Heart left ventricle (tissue), 13 donors: ENCODE measurements around the gene ANXA8.

Source experiments
- POLR2A ChIP-seq, 2 donors: fragments of 450-650 bp; IDR thresholded peaks; one replicate each; pipeline ENCODE4 v1.6.1; 2017; ENCODE audit warnings: antibody characterized with exemption in 2 of 2, mild to moderate bottlenecking in 2 of 2, moderate library complexity in 2 of 2
- TF ChIP-seq, protein P1 (sequence below), 12 donors: fragments of 200-600 bp; sonication (generic) in 4 of 12; IDR thresholded peaks; one replicate each; pipeline versions ENCODE4 v1.5.0 to v1.8.0; 2018 to 2022; ENCODE audit warnings: antibody characterized with exemption in 12 of 12, mild to moderate bottlenecking in 5 of 12
- donor health status: ischemic (EF 13 %, LVEDD 7.1; RV severe dilation, severe dysfunction).
- donor health status: DM: no; HTN: yes; CAD: no.
- donor health status: DM: no; HTN: no; CAD: no.
- donor health status: ischemic (EF 25% LVEDD 6.9; RV normal size, moderate dysfunction).
- donor health status: ischemic (EF 25% LVEDD 5.7; RV mildly dilated, moderate dysfunction).
- donor health status: ischemic (EF 35%, LVEDD 5.7; RV mildly dilated, moderate dysfunction).
- donor health status: nonischemic (EF 11% LVEDD 7.7; RV severe dilation, severe dysfunction).
- donor health status: DM: yes; HTN: yes; CAD: no.
- donor health status: PGD.
- donor health status: ischemic (EF 29% LVEDD 5.4; RV normal size, mild dysfunction).
- donor health status: nonischemic (EF 23%, LVEDD 6.1; RV moderate dilation, normal function).

DNA sequence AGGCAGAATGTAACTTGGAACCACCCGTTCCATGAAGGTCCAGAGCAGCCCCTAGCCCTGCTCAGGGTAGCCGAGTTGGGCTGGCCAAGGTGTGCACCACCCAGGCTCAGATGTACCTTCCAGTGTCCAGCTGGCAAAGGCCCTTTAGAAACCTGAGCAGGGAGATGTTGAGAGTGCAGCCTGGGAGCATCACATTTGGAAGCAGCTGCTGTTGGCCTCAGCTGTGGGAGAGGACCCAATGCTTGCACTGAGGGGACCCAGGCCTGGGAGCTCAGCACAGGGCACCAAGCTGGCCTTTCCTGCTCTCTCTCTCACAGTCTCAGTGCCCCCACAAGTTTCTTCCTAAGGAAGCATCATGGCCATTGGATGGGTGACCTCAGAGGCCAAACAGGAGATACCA is 33.5 kb downstream of the ANXA8 start:
- no peak for TF ChIP-seq POLR2A (IDR thresholded peaks at IDR 0.05)
- TF ChIP-seq, protein P1, sequence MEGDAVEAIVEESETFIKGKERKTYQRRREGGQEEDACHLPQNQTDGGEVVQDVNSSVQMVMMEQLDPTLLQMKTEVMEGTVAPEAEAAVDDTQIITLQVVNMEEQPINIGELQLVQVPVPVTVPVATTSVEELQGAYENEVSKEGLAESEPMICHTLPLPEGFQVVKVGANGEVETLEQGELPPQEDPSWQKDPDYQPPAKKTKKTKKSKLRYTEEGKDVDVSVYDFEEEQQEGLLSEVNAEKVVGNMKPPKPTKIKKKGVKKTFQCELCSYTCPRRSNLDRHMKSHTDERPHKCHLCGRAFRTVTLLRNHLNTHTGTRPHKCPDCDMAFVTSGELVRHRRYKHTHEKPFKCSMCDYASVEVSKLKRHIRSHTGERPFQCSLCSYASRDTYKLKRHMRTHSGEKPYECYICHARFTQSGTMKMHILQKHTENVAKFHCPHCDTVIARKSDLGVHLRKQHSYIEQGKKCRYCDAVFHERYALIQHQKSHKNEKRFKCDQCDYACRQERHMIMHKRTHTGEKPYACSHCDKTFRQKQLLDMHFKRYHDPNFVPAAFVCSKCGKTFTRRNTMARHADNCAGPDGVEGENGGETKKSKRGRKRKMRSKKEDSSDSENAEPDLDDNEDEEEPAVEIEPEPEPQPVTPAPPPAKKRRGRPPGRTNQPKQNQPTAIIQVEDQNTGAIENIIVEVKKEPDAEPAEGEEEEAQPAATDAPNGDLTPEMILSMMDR (IDR thresholded peaks at IDR 0.05): no peak
